Adrenal gland (tissue), 12 donors: ENCODE data around the gene FAM83E. TPM values are rescaled to one million over a fixed set of nuclear protein-coding genes. Genes with fewer than 3 reads are reported as not detected.

Experiments
- DNase-seq, 7 donors: peaks; one replicate each; pipeline ENCODE4 v3.0.0-alpha.2; 2019 to 2020
- H3K27ac ChIP-seq, 5 donors: fragments of 200-600 bp; sonication (generic) in 4 of 5; 1 replicate in 3 of 5; 2 replicates in 2 of 5; pipeline versions ENCODE4 v1.5.1 to v1.8.0; 2016 to 2020; ENCODE audit warnings: mild to moderate bottlenecking in 1 of 5
- H3K27me3 ChIP-seq: fragments of 200-600 bp; 2 replicates; pipeline ENCODE4 v1.8.0; 2021
- H3K36me3 ChIP-seq, 2 donors: fragments of 200-600 bp; replicated peaks in 1 of 2; 1 replicate in 1 of 2; 2 replicates in 1 of 2; pipeline versions ENCODE4 v1.5.1 to v1.8.0; 2018 to 2022
- H3K4me1 ChIP-seq, 2 donors: fragments of 200-600 bp; replicated peaks in 1 of 2; 1 replicate in 1 of 2; 2 replicates in 1 of 2; pipeline versions ENCODE4 v1.5.1 to v1.8.0; 2018 to 2021
- H3K4me3 ChIP-seq, 4 donors: fragments of 200-600 bp; sonication (generic) in 3 of 4; one replicate each; pipeline ENCODE4 v1.5.1; 2016 to 2018
- H3K9me3 ChIP-seq, 3 donors: fragments of 200-600 bp; sonication (generic) in 1 of 3; replicated peaks in 1 of 3; 1 replicate in 2 of 3; 2 replicates in 1 of 3; pipeline versions ENCODE4 v1.5.1 to v1.8.0; 2016 to 2021
- CTCF ChIP-seq, 6 experiments: fragments of 450-650 bp in 4 of 6; fragments of 200-600 bp in 2 of 6; sonication (generic) in 1 of 6; IDR thresholded peaks; 1 replicate in 5 of 6; 2 replicates in 1 of 6; pipeline versions ENCODE4 v1.5.1 to v1.8.0; 2016 to 2021; ENCODE audit warnings: antibody characterized with exemption in 6 of 6, mild to moderate bottlenecking in 2 of 6, moderate library complexity in 1 of 6
- POLR2A ChIP-seq, 2 donors: fragments of 450-650 bp; IDR thresholded peaks; one replicate each; pipeline ENCODE4 v1.6.1; 2017; ENCODE audit warnings: antibody characterized with exemption in 2 of 2, mild to moderate bottlenecking in 2 of 2, moderate library complexity in 1 of 2
- WGBS, 4 donors: extraction: QIAGEN DNeasy Blood & Tissue Kit in 2 of 4; methylation state at CpG; one replicate each; pipeline versions ENCODE4 v1.1.5 to v1.1.7; 2013 to 2017; 5-methylcytosine and 5-hydroxymethylcytosine counted together
- intact Hi-C, 2 donors: fragments of 100-400 bp; cut with DNase I; formaldehyde crosslinking; loops; one replicate each; pipeline versions ENCODE4 v1.14.1 to v1.15.0; 2022 to 2023
- polyA plus RNA-seq, 3 donors: library from polyadenylated mRNA; stranded (reverse); fragments of 200-250 nt in 2 of 3; fragments of 350-450 nt in 1 of 3; fragmentation: Illumina TruSeq in 1 of 3; extraction: RNeasy Lipid Tissue Mini Kit (QIAGEN cat#74804) in 1 of 3; gene quantifications; one replicate each; pipeline ENCODE4 v1.2.3, GENCODE V29; 2013 to 2014
- total RNA-seq, 9 donors: library from RNA; depleted of rRNA in 4 of 9; stranded (reverse); fragments of >200 nt in 4 of 9; fragments of 120-200 nt in 1 of 9; fragmentation: NEBNext Ultra II Directional in 1 of 9; extraction: Animal tissue kit (Norgen Biotek cat#: 25700) in 1 of 9; gene quantifications; one replicate each; pipeline versions ENCODE4 v1.1.0 to v1.2.4, GENCODE V29; 2013 to 2023
- donor health status: healthy with polysubstance abuse.
- donor health status: Bipolar disorder and iron deficiency.
- donor health status: DM: yes; HTN: yes; CAD: no.
- donor health status: DM: no; HTN: no; CAD: no.
- donor health status: DM: no; HTN: no; CAD: no.
- donor health status: DM: yes; HTN: yes; CAD: no.

FAM83E gene
- total and polyA plus RNA-seq, 12 donors, result 0.17 to 1.6 (median 0.49) TPM; not detected in 8

- Histone ChIP-seq H3K36me3 (no peaks in the 10 kb centered on the region), H3K4me1 (peaks cover 17 to 31% of the 10 kb centered on the region in 2 donors), H3K9me3 (no peaks in the 10 kb centered on the region), H3K27ac (peak overlapping the region in 4 of 5 donors; percentile 58 to 89 (median 79)), H3K4me3 (peak overlapping the region in 1 of 4 donors; percentile 65), H3K27me3 (no peaks in the 10 kb centered on the region)
- intact Hi-C loops, result no loop called here
- peak in 2 of 7 donors; percentile 25 to 45 for DNase-seq
- TF ChIP-seq POLR2A (IDR thresholded peaks at IDR 0.05) (no peak), CTCF (IDR thresholded peaks at IDR 0.05) (no peak)
- 61 to 65% (median 63%) methylated on average over 24 of the region's 24 CpGs for WGBS, 4 donors
These were observed 10.2 kb upstream of the FAM83E start for GRCh38 chr19:48624791-48625723.

GRCh38 chr19:48624067-48624594 lies 9.3 kb upstream of the FAM83E start:
- Histone ChIP-seq H3K9me3 (no peaks in the 10 kb centered on the region), H3K36me3 (no peaks in the 10 kb centered on the region), H3K4me3 (peak overlapping the region in 2 of 4 donors; percentile 44 to 65), H3K4me1 (peaks cover 22 to 30% of the 10 kb centered on the region in 2 donors), H3K27me3 (no peaks in the 10 kb centered on the region), H3K27ac (peak overlapping the region; percentile 34 to 89 (median 75))
- intact Hi-C loops, result no loop called here
- 0 to 1% (median 1%) methylated on average over 9 to 40 of the region's 40 CpGs for WGBS, 4 donors
- peak; percentile 97 to 99 (median 98) for DNase-seq
- TF ChIP-seq POLR2A (IDR thresholded peaks at IDR 0.05) (peak in 1 of 2 donors; percentile 18), CTCF (IDR thresholded peaks at IDR 0.05) (peak in 1 of 6 experiments; percentile 12)

DNA sequence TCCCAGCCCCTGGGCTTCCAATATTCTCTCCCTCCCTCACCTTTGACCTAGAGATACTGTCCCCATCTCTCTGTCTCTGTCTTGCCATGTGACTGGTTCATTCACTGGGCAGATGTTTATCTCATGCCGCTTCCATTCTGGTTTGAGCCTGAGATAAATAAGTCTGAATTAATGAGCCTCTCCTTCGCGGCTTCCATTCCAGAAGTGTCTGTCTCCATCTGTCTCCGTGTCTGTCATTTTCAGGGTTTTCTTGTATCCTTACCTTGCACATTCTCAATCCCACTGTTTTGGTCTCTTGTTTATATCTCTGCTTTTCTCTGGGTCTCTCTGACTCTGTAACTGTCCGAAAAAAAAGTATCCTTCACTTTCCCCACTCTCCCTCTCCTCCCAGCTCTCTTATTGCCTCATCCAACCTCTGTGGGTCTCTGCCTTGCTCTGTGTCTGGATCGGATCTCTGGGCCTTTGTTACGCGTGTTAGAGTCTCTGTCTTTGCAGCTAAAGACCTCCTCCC lies 8.7 kb upstream of the FAM83E start:
- no peak for DNase-seq
- intact Hi-C loops, result no loop called here
- Histone ChIP-seq H3K4me1 (peaks cover 22 to 30% of the 10 kb centered on the region in 2 donors), H3K27me3 (no peaks in the 10 kb centered on the region), H3K9me3 (no peaks in the 10 kb centered on the region), H3K36me3 (no peaks in the 10 kb centered on the region), H3K27ac (peak overlapping the region; percentile 34 to 89 (median 64)), H3K4me3 (peak overlapping the region in 1 of 4 donors; percentile 5)
- TF ChIP-seq CTCF (IDR thresholded peaks at IDR 0.05) (no peak), POLR2A (IDR thresholded peaks at IDR 0.05) (no peak)
- WGBS, 4 donors, result 20 to 28% (median 25%) methylated on average over 8 of the region's 8 CpGs
